Vagina (tissue), 2 donors: ENCODE results near the gene ZNF227. TPM values are rescaled to one million over a fixed set of nuclear protein-coding genes. Genes with fewer than 3 reads are reported as not detected.
"Not testable (repeated sequence)": the region's sequence is repeated elsewhere in the genome, so short reads cannot be mapped to it uniquely, and the experiment has no call there.

Source experiments
- DNase-seq, 2 donors: peaks; one replicate each; pipeline ENCODE4 v3.0.0-alpha.2; 2017; ENCODE audit errors: extremely low spot score in 2 of 2
- H3K27ac ChIP-seq: fragments of 200-600 bp; sonication (generic); one replicate; pipeline ENCODE4 v1.5.1; 2019
- H3K27me3 ChIP-seq: fragments of 200-600 bp; sonication (generic); one replicate; pipeline ENCODE4 v1.5.1; 2019
- H3K36me3 ChIP-seq, 2 donors: fragments of 200-600 bp; sonication (generic); one replicate each; pipeline ENCODE4 v1.5.1; 2017 to 2019
- H3K4me1 ChIP-seq: fragments of 200-600 bp; sonication (generic); one replicate; pipeline ENCODE4 v1.5.1; 2019
- H3K4me3 ChIP-seq, 2 donors: fragments of 200-600 bp; sonication (generic); 1 replicate in 1 of 2; 2 replicates in 1 of 2; pipeline ENCODE4 v1.5.1; 2016 to 2019
- H3K9me3 ChIP-seq: fragments of 200-600 bp; sonication (generic); one replicate; pipeline ENCODE4 v1.5.1; 2019
- POLR2A ChIP-seq, 2 donors: fragments of 450-650 bp; IDR thresholded peaks; one replicate each; pipeline ENCODE4 v1.6.1; 2017; ENCODE audit warnings: antibody characterized with exemption in 2 of 2, mild to moderate bottlenecking in 2 of 2, moderate library complexity in 2 of 2
- POLR2AphosphoS5 ChIP-seq, 2 donors: sonication (generic); formaldehyde crosslinking; IDR thresholded peaks; one replicate each; pipeline ENCODE4 v1.9.0; 2017; ENCODE audit warnings: antibody characterized with exemption in 2 of 2, mild to moderate bottlenecking in 2 of 2, low read depth in 1 of 2; ENCODE audit not compliant: insufficient read depth in 1 of 2
- intact Hi-C: fragments of 100-400 bp; cut with DNase I; formaldehyde crosslinking; loops from one replicate; pipeline ENCODE4 v1.15.1; 2023
- total RNA-seq: library from RNA; depleted of rRNA; stranded (reverse); fragments of >200 nt; gene quantifications from one replicate; pipeline ENCODE4 v1.2.3, GENCODE V29; 2016
- TF ChIP-seq, protein P1 (sequence below), 3 experiments: fragments of 450-650 bp in 2 of 3; fragments of 200-600 bp in 1 of 3; sonication (generic) in 1 of 3; IDR thresholded peaks; one replicate each; pipeline ENCODE4 v1.5.1; 2017 to 2019; ENCODE audit warnings: antibody characterized with exemption in 3 of 3, mild to moderate bottlenecking in 2 of 3, moderate library complexity in 2 of 3

ZNF227 gene
- total RNA-seq, 1 donor from 2014 or later, result 14.2 TPM

GRCh38 chr19:44232867-44233266 is 20.5 kb downstream of the ZNF227 start:
- H3K27me3 ChIP-seq, result no peaks in the 10 kb centered on the region
- H3K4me1 ChIP-seq, result no peaks in the 10 kb centered on the region
- H3K9me3 ChIP-seq, result peaks cover 86% of the 10 kb centered on the region
- no peak for TF ChIP-seq POLR2A (IDR thresholded peaks at IDR 0.05)
- TF ChIP-seq, protein P1, sequence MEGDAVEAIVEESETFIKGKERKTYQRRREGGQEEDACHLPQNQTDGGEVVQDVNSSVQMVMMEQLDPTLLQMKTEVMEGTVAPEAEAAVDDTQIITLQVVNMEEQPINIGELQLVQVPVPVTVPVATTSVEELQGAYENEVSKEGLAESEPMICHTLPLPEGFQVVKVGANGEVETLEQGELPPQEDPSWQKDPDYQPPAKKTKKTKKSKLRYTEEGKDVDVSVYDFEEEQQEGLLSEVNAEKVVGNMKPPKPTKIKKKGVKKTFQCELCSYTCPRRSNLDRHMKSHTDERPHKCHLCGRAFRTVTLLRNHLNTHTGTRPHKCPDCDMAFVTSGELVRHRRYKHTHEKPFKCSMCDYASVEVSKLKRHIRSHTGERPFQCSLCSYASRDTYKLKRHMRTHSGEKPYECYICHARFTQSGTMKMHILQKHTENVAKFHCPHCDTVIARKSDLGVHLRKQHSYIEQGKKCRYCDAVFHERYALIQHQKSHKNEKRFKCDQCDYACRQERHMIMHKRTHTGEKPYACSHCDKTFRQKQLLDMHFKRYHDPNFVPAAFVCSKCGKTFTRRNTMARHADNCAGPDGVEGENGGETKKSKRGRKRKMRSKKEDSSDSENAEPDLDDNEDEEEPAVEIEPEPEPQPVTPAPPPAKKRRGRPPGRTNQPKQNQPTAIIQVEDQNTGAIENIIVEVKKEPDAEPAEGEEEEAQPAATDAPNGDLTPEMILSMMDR (IDR thresholded peaks at IDR 0.05), result no peak
- TF ChIP-seq POLR2AphosphoS5 (IDR thresholded peaks at IDR 0.05; ENCODE audit: insufficient read depth in 1 of 2, low read depth in 1 of 2), result no peak
- H3K36me3 ChIP-seq, result peaks cover 19 to 96% of the 10 kb centered on the region in 2 donors
- no peak overlapping the region for H3K27ac ChIP-seq
- DNase-seq, result no peak
- H3K4me3 ChIP-seq, result no peak overlapping the region
- intact Hi-C loops, result no loop called here

- H3K4me3 ChIP-seq, result no peak overlapping the region
- intact Hi-C loops, result no loop called here
- H3K9me3 ChIP-seq, result peaks cover 80% of the 10 kb centered on the region
- DNase-seq, result no peak
- no peak overlapping the region for H3K27ac ChIP-seq
- TF ChIP-seq POLR2AphosphoS5 (IDR thresholded peaks at IDR 0.05; ENCODE audit: insufficient read depth in 1 of 2, low read depth in 1 of 2), result no peak
- peaks cover 19 to 68% of the 10 kb centered on the region in 2 donors for H3K36me3 ChIP-seq
- no peaks in the 10 kb centered on the region for H3K27me3 ChIP-seq
- no peaks in the 10 kb centered on the region for H3K4me1 ChIP-seq
Measured at GRCh38 chr19:44236384-44236783, 24.1 kb downstream of the ZNF227 start.

GRCh38 chr19:44252332-44252731 is 40.0 kb downstream of the ZNF227 start:
- H3K4me3 ChIP-seq, intact Hi-C loops, H3K27ac ChIP-seq, H3K27me3 ChIP-seq, DNase-seq, H3K4me1 ChIP-seq: not testable (repeated sequence)
- peaks cover 62% of the 10 kb centered on the region for H3K9me3 ChIP-seq
- H3K36me3 ChIP-seq, result peaks cover 0 to 29% of the 10 kb centered on the region in 2 donors

- intact Hi-C loops, H3K27me3 ChIP-seq, DNase-seq, H3K27ac ChIP-seq, H3K4me3 ChIP-seq, H3K4me1 ChIP-seq: not testable (repeated sequence)
- peaks cover 59% of the 10 kb centered on the region for H3K9me3 ChIP-seq
- peaks cover 0 to 18% of the 10 kb centered on the region in 2 donors for H3K36me3 ChIP-seq
Measured at GRCh38 chr19:44253392-44253791, 41.1 kb downstream of the ZNF227 start.

- TF ChIP-seq, protein P1 (IDR thresholded peaks at IDR 0.05), result no peak
- TF ChIP-seq POLR2AphosphoS5 (IDR thresholded peaks at IDR 0.05; ENCODE audit: insufficient read depth in 1 of 2, low read depth in 1 of 2) (no peak), POLR2A (IDR thresholded peaks at IDR 0.05) (no peak)
- H3K27ac ChIP-seq, result no peak overlapping the region
- DNase-seq, result no peak
- H3K9me3 ChIP-seq, result peaks cover 49% of the 10 kb centered on the region
- H3K4me1 ChIP-seq, result no peaks in the 10 kb centered on the region
- intact Hi-C loops, result no loop called here
- H3K27me3 ChIP-seq, result no peaks in the 10 kb centered on the region
- no peak overlapping the region for H3K4me3 ChIP-seq
- peaks cover 0 to 7% of the 10 kb centered on the region in 2 donors for H3K36me3 ChIP-seq
Measured at GRCh38 chr19:44254496-44254895, 42.2 kb downstream of the ZNF227 start.

- Histone ChIP-seq H3K27me3 (no peaks in the 10 kb centered on the region), H3K4me3 (no peak overlapping the region), H3K9me3 (peaks cover 37% of the 10 kb centered on the region), H3K4me1 (no peaks in the 10 kb centered on the region), H3K27ac (no peak overlapping the region), H3K36me3 (peaks cover 0 to under 1% of the 10 kb centered on the region in 2 donors)
- intact Hi-C loops, result no loop called here
- no peak for TF ChIP-seq POLR2A (IDR thresholded peaks at IDR 0.05)
- TF ChIP-seq, protein P1 (IDR thresholded peaks at IDR 0.05), result no peak
- TF ChIP-seq POLR2AphosphoS5 (IDR thresholded peaks at IDR 0.05; ENCODE audit: insufficient read depth in 1 of 2, low read depth in 1 of 2), result no peak
- no peak for DNase-seq
Measured at GRCh38 chr19:44255705-44256411, 43.5 kb downstream of the ZNF227 start.
